Mesendoderm (in vitro differentiated cells): Measurements from ENCODE around the gene CCDC141.
"Not testable (repeated sequence)": the region's sequence is repeated elsewhere in the genome, so short reads cannot be mapped to it uniquely, and the experiment has no call there.

Experiments used
- DNase-seq: peaks from one replicate; pipeline ENCODE4 v3.0.0; 2013
- H2AK5ac ChIP-seq: 2 replicates; pipeline ENCODE4 v1.6.1; 2013; ENCODE audit warnings: low read length, inconsistent platforms
- H2BK120ac ChIP-seq: 2 replicates; pipeline ENCODE4 v1.6.1; 2013; ENCODE audit warnings: low read depth, mild to moderate bottlenecking, low read length, moderate library complexity, mixed read lengths
- H2BK15ac ChIP-seq: replicated peaks from 2 replicates; pipeline ENCODE4 v1.6.1; 2013; ENCODE audit warnings: low read depth, mild to moderate bottlenecking, moderate library complexity
- H2BK5ac ChIP-seq: 2 replicates; pipeline ENCODE4 v1.6.1; 2013; ENCODE audit warnings: low read length, inconsistent platforms
- H3K18ac ChIP-seq: 2 replicates; pipeline ENCODE4 v1.6.1; 2013; ENCODE audit warnings: mild to moderate bottlenecking, low read length, mixed read lengths
- H3K23ac ChIP-seq: one replicate; pipeline ENCODE4 v1.6.1; 2013; ENCODE audit warnings: low read length
- H3K27ac ChIP-seq: 2 replicates; pipeline ENCODE4 v1.5.1; 2013; ENCODE audit warnings: low read depth, mild to moderate bottlenecking, inconsistent platforms, low read length, moderate library complexity
- H3K27me3 ChIP-seq: 2 replicates; pipeline ENCODE4 v1.6.1; 2013; ENCODE audit warnings: low read length, control low read depth, mild to moderate bottlenecking, inconsistent platforms; ENCODE audit not compliant: insufficient read depth, poor library complexity
- H3K36me3 ChIP-seq: 2 replicates; pipeline ENCODE4 v1.6.1; 2013; ENCODE audit warnings: low read length, inconsistent platforms; ENCODE audit not compliant: control insufficient read depth, insufficient read depth
- H3K4ac ChIP-seq: one replicate; pipeline ENCODE4 v1.6.1; 2013; ENCODE audit warnings: low read depth, mild to moderate bottlenecking, low read length, moderate library complexity
- H3K4me1 ChIP-seq: 2 replicates; pipeline ENCODE4 v1.6.1; 2013; ENCODE audit warnings: low read depth, low read length, inconsistent platforms; ENCODE audit not compliant: control insufficient read depth
- H3K4me2 ChIP-seq: 2 replicates; pipeline ENCODE4 v1.6.1; 2013; ENCODE audit warnings: low read length
- H3K4me3 ChIP-seq: 2 replicates; pipeline ENCODE4 v1.5.1; 2013; ENCODE audit warnings: mild to moderate bottlenecking, low read length
- H3K56ac ChIP-seq: one replicate; pipeline ENCODE4 v1.6.1; 2013; ENCODE audit warnings: low read length
- H3K79me1 ChIP-seq: 2 replicates; pipeline ENCODE4 v1.6.1; 2013; ENCODE audit warnings: low read length, inconsistent platforms
- H3K79me2 ChIP-seq: 2 replicates; pipeline ENCODE4 v1.6.1; 2013; ENCODE audit warnings: mild to moderate bottlenecking, low read length; ENCODE audit not compliant: control insufficient read depth, insufficient read depth
- H3K9ac ChIP-seq: 2 replicates; pipeline ENCODE4 v1.6.1; 2013; ENCODE audit warnings: low read length, inconsistent platforms
- H4K5ac ChIP-seq: one replicate; pipeline ENCODE4 v1.6.1; 2013; ENCODE audit warnings: low read length
- H4K8ac ChIP-seq: one replicate; pipeline ENCODE4 v1.6.1; 2013; ENCODE audit warnings: low read depth, mild to moderate bottlenecking, control low read depth, low read length, moderate library complexity
- WGBS: extraction: QIAGEN DNeasy Blood & Tissue Kit; methylation state at CpG from one replicate; pipeline ENCODE4 v1.1.7; 2013; ENCODE audit warnings: low lambda C conversion rate, missing lambda C conversion rate; ENCODE audit not compliant: insufficient coverage; ENCODE audit errors: extremely low coverage; 5-methylcytosine and 5-hydroxymethylcytosine counted together

CCDC141 gene

DNA sequence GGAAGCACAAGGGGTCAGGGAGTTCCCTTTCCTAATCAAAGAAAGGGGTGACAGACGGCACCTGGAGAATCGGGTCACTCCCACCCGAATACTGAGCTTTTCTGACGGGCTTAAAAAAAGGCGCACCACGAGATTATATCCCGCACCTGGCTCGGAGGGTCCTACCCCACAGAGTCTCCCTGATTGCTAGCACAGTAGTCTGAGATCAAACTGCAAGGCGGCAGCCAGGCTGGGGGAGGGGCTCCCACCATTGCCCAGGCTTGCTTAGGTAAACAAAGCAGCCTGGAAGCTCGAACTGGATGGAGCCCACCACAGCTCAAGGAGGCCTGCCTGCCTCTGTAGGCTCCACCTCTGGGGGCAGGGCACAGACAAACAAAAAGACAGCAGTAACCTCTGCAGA, 67.3 kb downstream of the CCDC141 start:
- H2BK5ac ChIP-seq, H3K79me2 ChIP-seq, H3K27me3 ChIP-seq, H3K79me1 ChIP-seq, H2BK15ac ChIP-seq, H3K9ac ChIP-seq, H4K5ac ChIP-seq, H2AK5ac ChIP-seq, H3K27ac ChIP-seq, H3K23ac ChIP-seq, H3K4ac ChIP-seq, H2BK120ac ChIP-seq, H3K4me3 ChIP-seq, H3K36me3 ChIP-seq, H3K56ac ChIP-seq, H3K18ac ChIP-seq, H3K4me1 ChIP-seq, H4K8ac ChIP-seq, H3K4me2 ChIP-seq, DNase-seq: not testable (repeated sequence)
- WGBS: no CpG with 5 or more reads among the region's 10 CpGs

DNA sequence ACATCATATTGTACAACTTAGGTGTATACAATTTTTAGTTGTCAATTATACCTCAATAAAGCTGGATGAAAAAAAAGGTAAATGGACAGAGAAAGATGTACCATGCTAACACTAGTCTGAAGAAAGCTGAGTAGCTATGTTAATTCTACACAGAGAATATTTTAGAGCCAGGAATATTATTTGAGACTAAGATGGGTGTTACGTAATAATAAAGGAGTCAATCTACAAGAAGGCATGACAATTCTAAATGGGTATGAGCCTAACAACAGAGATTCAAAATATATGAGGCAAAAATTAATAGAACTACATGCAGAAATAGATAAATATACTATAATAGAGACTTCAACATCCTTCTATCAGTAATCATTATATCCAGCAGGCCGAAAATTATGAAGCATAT, 69.1 kb downstream of the CCDC141 start:
- Histone ChIP-seq H3K4me3 (no peak overlapping the region), H3K79me2 (no peaks in the 10 kb centered on the region), H2BK5ac (no peak overlapping the region), H3K79me1 (no peaks in the 10 kb centered on the region), H3K27me3 (no peaks in the 10 kb centered on the region), H3K4ac (no peak overlapping the region), H2BK120ac (no peak overlapping the region), H3K27ac (no peak overlapping the region), H3K56ac (no peak overlapping the region), H2AK5ac (no peak overlapping the region), H3K18ac (no peak overlapping the region), H2BK15ac (no peak overlapping the region), H4K5ac (no peak overlapping the region), H4K8ac (no peak overlapping the region), H3K4me1 (no peaks in the 10 kb centered on the region), H3K36me3 (no peaks in the 10 kb centered on the region), H3K23ac (no peak overlapping the region), H3K4me2 (no peak overlapping the region), H3K9ac (no peak overlapping the region)
- WGBS: no CpG with 5 or more reads among the region's 2 CpGs
- no peak for DNase-seq

DNA sequence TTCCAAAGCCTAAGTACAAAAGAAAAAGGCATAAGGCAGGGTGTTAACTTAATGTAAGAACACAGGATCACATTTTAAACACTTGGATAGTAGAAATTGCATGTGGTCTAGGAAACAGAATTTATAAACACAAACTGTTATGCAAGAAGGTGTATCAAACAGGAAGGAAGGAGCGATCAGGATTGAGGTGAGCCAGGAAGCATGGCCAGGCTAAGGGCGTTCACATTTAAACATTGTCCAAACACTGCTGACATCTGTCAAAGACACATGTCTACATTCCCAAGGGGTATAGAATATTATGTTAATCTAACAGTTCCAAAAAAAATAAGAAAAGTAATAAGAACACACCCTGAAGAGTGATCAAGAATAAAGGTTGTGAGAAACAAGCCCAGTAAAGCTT, 71.3 kb downstream of the CCDC141 start:
- Histone ChIP-seq H3K79me1 (no peaks in the 10 kb centered on the region), H2BK5ac (no peak overlapping the region), H3K9ac (no peak overlapping the region), H3K23ac (no peak overlapping the region), H3K4ac (no peak overlapping the region), H3K27ac (no peak overlapping the region), H3K4me1 (no peaks in the 10 kb centered on the region), H2BK120ac (no peak overlapping the region), H3K18ac (no peak overlapping the region), H3K79me2 (no peaks in the 10 kb centered on the region), H4K8ac (no peak overlapping the region), H3K27me3 (no peaks in the 10 kb centered on the region), H4K5ac (no peak overlapping the region), H2BK15ac (no peak overlapping the region), H3K36me3 (no peaks in the 10 kb centered on the region), H3K4me2 (no peak overlapping the region), H3K56ac (no peak overlapping the region), H3K4me3 (no peak overlapping the region), H2AK5ac (no peak overlapping the region)
- no CpG with 5 or more reads among the region's 2 CpGs for WGBS
- DNase-seq: no peak

DNA sequence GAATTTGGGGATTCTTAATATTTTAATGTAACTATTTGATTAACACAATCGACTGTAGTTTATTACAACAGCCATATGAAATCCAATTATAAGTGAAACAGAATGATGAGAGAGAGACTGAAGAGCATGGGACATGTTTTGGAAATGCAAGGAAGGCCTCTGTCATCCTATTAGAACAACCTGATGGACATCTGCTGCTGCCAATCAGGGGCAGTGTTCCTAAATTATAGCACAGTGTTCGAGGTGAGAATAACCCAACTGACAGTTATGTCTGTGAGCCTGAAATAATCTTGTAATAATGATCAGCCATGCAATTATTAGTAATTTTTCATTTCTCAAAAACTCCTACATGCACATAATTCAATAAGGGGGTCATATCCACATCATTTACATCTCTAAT, 73.6 kb downstream of the CCDC141 start:
- H3K56ac ChIP-seq: no peak overlapping the region
- no CpG with 5 or more reads among the region's 2 CpGs for WGBS
- DNase-seq: peak; percentile 6
- H2BK120ac ChIP-seq: no peak overlapping the region
- H4K5ac ChIP-seq: no peak overlapping the region
- no peak overlapping the region for H3K4ac ChIP-seq
- no peak overlapping the region for H4K8ac ChIP-seq
- H3K18ac ChIP-seq: no peak overlapping the region
- no peak overlapping the region for H2BK5ac ChIP-seq
- no peak overlapping the region for H3K4me2 ChIP-seq
- H3K4me3 ChIP-seq: no peak overlapping the region
- H2BK15ac ChIP-seq: no peak overlapping the region
- no peak overlapping the region for H3K23ac ChIP-seq
- no peak overlapping the region for H3K9ac ChIP-seq
- no peaks in the 10 kb centered on the region for H3K27me3 ChIP-seq
- H3K79me1 ChIP-seq: no peaks in the 10 kb centered on the region
- no peaks in the 10 kb centered on the region for H3K79me2 ChIP-seq
- no peak overlapping the region for H2AK5ac ChIP-seq
- no peaks in the 10 kb centered on the region for H3K4me1 ChIP-seq
- H3K27ac ChIP-seq: no peak overlapping the region
- H3K36me3 ChIP-seq: no peaks in the 10 kb centered on the region

DNA sequence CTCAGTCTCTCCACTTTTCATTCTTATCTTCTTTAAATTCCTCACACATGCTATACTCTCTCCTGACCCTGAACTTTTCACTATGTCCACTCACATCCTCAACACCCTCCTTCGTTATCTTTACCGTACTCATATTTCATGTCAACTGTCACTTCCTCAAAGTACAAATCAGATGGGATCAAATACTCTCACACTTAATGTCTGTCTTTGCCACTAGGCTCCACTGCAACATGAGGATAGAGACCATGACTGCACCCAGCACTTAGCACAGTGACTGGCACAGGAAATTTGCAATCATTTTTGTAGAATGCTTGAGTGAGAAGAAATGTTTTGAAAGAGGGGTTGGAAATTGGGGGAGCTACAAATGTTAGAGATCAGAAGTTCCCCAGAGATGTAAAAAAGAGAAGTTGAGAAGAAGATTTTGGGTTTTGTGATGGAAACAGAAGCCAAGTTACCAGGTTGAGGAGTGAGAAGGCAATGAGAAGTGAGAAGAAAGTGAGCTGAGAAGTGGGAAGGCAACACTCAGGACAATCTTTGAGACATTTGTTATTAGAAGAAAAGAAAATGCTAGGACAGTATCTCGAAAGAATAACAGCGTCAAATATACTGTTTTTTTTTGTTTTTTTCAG, 87.0 kb downstream of the CCDC141 start:
- no peak overlapping the region for H3K56ac ChIP-seq
- no peak overlapping the region for H3K4me2 ChIP-seq
- no peak overlapping the region for H3K18ac ChIP-seq
- H2AK5ac ChIP-seq: no peak overlapping the region
- no peak overlapping the region for H2BK15ac ChIP-seq
- H3K27ac ChIP-seq: no peak overlapping the region
- no peak overlapping the region for H3K4ac ChIP-seq
- no peak overlapping the region for H4K8ac ChIP-seq
- H3K4me3 ChIP-seq: no peak overlapping the region
- WGBS: 100% methylated on average over 2 of the region's 4 CpGs
- H3K4me1 ChIP-seq: no peaks in the 10 kb centered on the region
- DNase-seq: no peak
- H3K79me1 ChIP-seq: no peaks in the 10 kb centered on the region
- no peak overlapping the region for H3K23ac ChIP-seq
- no peak overlapping the region for H3K9ac ChIP-seq
- no peak overlapping the region for H2BK120ac ChIP-seq
- no peaks in the 10 kb centered on the region for H3K79me2 ChIP-seq
- no peak overlapping the region for H4K5ac ChIP-seq
- no peak overlapping the region for H2BK5ac ChIP-seq
- H3K27me3 ChIP-seq: no peaks in the 10 kb centered on the region
- H3K36me3 ChIP-seq: no peaks in the 10 kb centered on the region

DNA sequence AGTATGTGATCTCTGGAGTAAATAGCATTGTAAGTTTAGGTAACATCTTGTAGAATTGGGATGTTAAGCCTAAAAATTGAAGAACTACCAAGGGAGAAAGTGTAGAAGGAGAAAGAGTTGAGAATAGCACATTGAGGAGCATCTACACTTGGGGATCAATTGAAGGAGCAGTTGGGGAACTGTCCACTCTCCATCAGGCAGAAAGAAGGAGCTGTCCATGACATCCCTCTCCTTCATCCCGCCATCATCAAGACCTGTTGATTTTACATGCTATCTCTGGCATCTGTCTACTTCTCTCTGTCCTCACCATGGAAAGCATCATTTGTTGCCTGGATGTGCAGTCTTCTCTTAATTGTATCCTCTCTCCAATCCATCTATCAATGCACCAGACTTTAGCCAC, 87.8 kb downstream of the CCDC141 start:
- Histone ChIP-seq H3K27ac (no peak overlapping the region), H3K56ac (no peak overlapping the region), H2BK15ac (no peak overlapping the region), H3K79me2 (no peaks in the 10 kb centered on the region), H3K4me2 (no peak overlapping the region), H2AK5ac (no peak overlapping the region), H2BK5ac (no peak overlapping the region), H3K18ac (no peak overlapping the region), H3K4me1 (no peaks in the 10 kb centered on the region), H3K4ac (no peak overlapping the region), H3K36me3 (no peaks in the 10 kb centered on the region), H3K79me1 (no peaks in the 10 kb centered on the region), H3K27me3 (no peaks in the 10 kb centered on the region), H4K5ac (no peak overlapping the region), H3K4me3 (no peak overlapping the region), H3K9ac (no peak overlapping the region), H4K8ac (no peak overlapping the region), H3K23ac (no peak overlapping the region), H2BK120ac (no peak overlapping the region)
- DNase-seq: no peak
- WGBS: no CpG with 5 or more reads among the region's 1 CpG
